Measurements from ENCODE around the gene NPHP4.

DNA sequence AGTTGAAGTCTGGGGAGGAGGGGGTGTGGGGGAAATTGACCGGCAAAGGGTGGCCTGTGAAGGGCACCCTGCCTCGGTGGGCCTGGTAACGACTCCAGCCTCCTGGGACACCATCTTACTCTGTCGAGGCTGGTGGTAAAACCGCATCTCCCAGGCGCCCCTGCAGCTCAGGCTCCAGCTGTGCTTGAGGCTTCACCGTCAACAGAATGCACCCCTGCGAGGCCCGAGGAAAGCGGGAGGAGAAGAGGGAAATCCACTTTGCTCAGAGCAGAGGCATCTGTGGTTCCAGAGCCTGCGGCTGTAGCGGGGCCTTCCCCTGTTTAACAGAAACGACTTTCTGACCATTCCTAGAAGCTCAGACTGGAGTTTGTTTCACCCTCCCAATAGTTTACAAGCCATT lies 165.6 kb downstream of the NPHP4 start:
- TF ChIP-seq, protein P1, sequence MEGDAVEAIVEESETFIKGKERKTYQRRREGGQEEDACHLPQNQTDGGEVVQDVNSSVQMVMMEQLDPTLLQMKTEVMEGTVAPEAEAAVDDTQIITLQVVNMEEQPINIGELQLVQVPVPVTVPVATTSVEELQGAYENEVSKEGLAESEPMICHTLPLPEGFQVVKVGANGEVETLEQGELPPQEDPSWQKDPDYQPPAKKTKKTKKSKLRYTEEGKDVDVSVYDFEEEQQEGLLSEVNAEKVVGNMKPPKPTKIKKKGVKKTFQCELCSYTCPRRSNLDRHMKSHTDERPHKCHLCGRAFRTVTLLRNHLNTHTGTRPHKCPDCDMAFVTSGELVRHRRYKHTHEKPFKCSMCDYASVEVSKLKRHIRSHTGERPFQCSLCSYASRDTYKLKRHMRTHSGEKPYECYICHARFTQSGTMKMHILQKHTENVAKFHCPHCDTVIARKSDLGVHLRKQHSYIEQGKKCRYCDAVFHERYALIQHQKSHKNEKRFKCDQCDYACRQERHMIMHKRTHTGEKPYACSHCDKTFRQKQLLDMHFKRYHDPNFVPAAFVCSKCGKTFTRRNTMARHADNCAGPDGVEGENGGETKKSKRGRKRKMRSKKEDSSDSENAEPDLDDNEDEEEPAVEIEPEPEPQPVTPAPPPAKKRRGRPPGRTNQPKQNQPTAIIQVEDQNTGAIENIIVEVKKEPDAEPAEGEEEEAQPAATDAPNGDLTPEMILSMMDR (IDR thresholded peaks at IDR 0.05; ENCODE audit: low read length) = no peak
- no peak for TF ChIP-seq EZH2 (IDR thresholded peaks at IDR 0.05; ENCODE audit: borderline replicate concordance, low read length)

Measured in OCI-LY1 (cell line).